Stomach (tissue), 9 donors: ENCODE data around the gene USP34. TPM values are rescaled to one million over a fixed set of nuclear protein-coding genes. Genes with fewer than 3 reads are reported as not detected.

Experiments
- DNase-seq, 2 donors: peaks; one replicate each; pipeline versions ENCODE4 v3.0.0 to v3.0.0-alpha.2; 2013 to 2019
- H3K27ac ChIP-seq, 5 donors: fragments of 200-600 bp in 4 of 5; sonication (generic) in 4 of 5; one replicate each; pipeline ENCODE4 v1.5.1; 2013 to 2019; ENCODE audit warnings: mild to moderate bottlenecking in 1 of 5, moderate library complexity in 1 of 5
- H3K27me3 ChIP-seq, 3 donors: fragments of 200-600 bp; sonication (generic); one replicate each; pipeline ENCODE4 v1.5.1; 2017 to 2019; ENCODE audit warnings: mixed run types in 1 of 3
- H3K36me3 ChIP-seq, 4 donors: fragments of 200-600 bp; sonication (generic); 1 replicate in 3 of 4; 2 replicates in 1 of 4; pipeline ENCODE4 v1.5.1; 2016 to 2019
- H3K4me1 ChIP-seq, 4 donors: fragments of 200-600 bp; sonication (generic); one replicate each; pipeline ENCODE4 v1.5.1; 2016 to 2019
- H3K4me3 ChIP-seq, 4 donors: fragments of 200-600 bp; sonication (generic) in 3 of 4; one replicate each; pipeline ENCODE4 v1.5.1; 2016 to 2019; ENCODE audit warnings: mild to moderate bottlenecking in 1 of 4
- H3K9me3 ChIP-seq, 4 donors: fragments of 200-600 bp; sonication (generic); one replicate each; pipeline ENCODE4 v1.5.1; 2016 to 2019
- EP300 ChIP-seq: sonication (generic); formaldehyde crosslinking; IDR thresholded peaks from one replicate; pipeline ENCODE4 v1.6.1; 2017; ENCODE audit warnings: antibody characterized with exemption
- POLR2A ChIP-seq, 4 donors: fragments of 450-650 bp; IDR thresholded peaks; one replicate each; pipeline ENCODE4 v1.6.1; 2016; ENCODE audit warnings: antibody characterized with exemption in 4 of 4, control low read depth in 2 of 4, mild to moderate bottlenecking in 1 of 4, moderate library complexity in 1 of 4
- POLR2AphosphoS5 ChIP-seq, 3 donors: sonication (generic); formaldehyde crosslinking; IDR thresholded peaks; one replicate each; pipeline ENCODE4 v1.6.1; 2016; ENCODE audit warnings: antibody characterized with exemption in 3 of 3
- WGBS, 5 donors: extraction: QIAGEN DNeasy Blood & Tissue Kit in 3 of 5; methylation state at CpG; one replicate each; pipeline versions ENCODE4 v1.1.5 to v1.1.7; 2013 to 2018; 5-methylcytosine and 5-hydroxymethylcytosine counted together
- intact Hi-C: fragments of 100-400 bp; cut with DNase I; formaldehyde crosslinking; loops from one replicate; pipeline ENCODE4 v1.15.1; 2023; ENCODE audit warnings: low total_unique reads
- polyA plus RNA-seq, 3 donors: library from polyadenylated mRNA; stranded (reverse); fragments of 200-250 nt; gene quantifications; one replicate each; pipeline ENCODE4 v1.2.3, GENCODE V29; 2013
- total RNA-seq, 5 donors: library from RNA; depleted of rRNA; stranded (reverse); fragments of >200 nt; gene quantifications; one replicate each; pipeline versions ENCODE4 v1.1.0 to v1.2.3, GENCODE V29; 2014 to 2016
- TF ChIP-seq, protein P1 (sequence below), 7 experiments: fragments of 450-650 bp in 4 of 7; fragments of 200-600 bp in 3 of 7; sonication (generic) in 3 of 7; IDR thresholded peaks; one replicate each; pipeline ENCODE4 v1.5.1; 2016 to 2019; ENCODE audit warnings: antibody characterized with exemption in 7 of 7, control low read depth in 2 of 7, mild to moderate bottlenecking in 1 of 7
- donor health status: healthy with polysubstance abuse.
- donor health status: Bipolar disorder and iron deficiency.
- donor health status: healthy.

USP34 gene
- total and polyA plus RNA-seq, 8 donors: 21.1 to 300 (median 73.2) TPM

DNA sequence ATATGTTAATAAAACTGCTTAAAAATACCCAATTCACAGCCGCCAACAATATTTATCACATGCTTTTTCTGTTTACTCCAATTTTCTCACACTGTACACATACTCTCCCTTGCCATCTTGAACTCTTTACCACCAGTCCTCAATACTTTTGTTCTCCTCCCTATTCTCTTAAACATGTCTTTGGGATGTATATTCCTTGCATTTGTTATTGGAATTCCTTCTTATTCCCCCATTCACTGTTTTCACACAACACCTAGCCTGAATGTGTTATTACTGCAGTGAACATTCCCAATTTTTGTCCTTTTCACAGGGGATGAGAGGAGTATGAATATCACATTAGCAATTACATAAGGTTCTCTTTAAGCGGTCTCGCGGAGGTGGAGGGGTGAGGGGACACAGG, 94.7 kb downstream of the USP34 start:
- intact Hi-C loops: no loop called here
- DNase-seq: no peak
- Histone ChIP-seq H3K4me3 (no peak overlapping the region), H3K4me1 (peaks cover 0 to 10% (median 0%) of the 10 kb centered on the region in 4 donors), H3K27me3 (no peaks in the 10 kb centered on the region), H3K36me3 (peaks cover 7 to 89% (median 80%) of the 10 kb centered on the region in 4 donors), H3K27ac (no peak overlapping the region), H3K9me3 (no peaks in the 10 kb centered on the region)
- TF ChIP-seq POLR2A (IDR thresholded peaks at IDR 0.05): no peak
- no peak for TF ChIP-seq POLR2AphosphoS5 (IDR thresholded peaks at IDR 0.05)
- TF ChIP-seq EP300: no peak
- TF ChIP-seq, protein P1, sequence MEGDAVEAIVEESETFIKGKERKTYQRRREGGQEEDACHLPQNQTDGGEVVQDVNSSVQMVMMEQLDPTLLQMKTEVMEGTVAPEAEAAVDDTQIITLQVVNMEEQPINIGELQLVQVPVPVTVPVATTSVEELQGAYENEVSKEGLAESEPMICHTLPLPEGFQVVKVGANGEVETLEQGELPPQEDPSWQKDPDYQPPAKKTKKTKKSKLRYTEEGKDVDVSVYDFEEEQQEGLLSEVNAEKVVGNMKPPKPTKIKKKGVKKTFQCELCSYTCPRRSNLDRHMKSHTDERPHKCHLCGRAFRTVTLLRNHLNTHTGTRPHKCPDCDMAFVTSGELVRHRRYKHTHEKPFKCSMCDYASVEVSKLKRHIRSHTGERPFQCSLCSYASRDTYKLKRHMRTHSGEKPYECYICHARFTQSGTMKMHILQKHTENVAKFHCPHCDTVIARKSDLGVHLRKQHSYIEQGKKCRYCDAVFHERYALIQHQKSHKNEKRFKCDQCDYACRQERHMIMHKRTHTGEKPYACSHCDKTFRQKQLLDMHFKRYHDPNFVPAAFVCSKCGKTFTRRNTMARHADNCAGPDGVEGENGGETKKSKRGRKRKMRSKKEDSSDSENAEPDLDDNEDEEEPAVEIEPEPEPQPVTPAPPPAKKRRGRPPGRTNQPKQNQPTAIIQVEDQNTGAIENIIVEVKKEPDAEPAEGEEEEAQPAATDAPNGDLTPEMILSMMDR (IDR thresholded peaks at IDR 0.05): no peak
- 98 to 100% (median 98%) methylated on average over 4 of the region's 4 CpGs for WGBS, 5 donors

- Histone ChIP-seq H3K4me1 (no peaks in the 10 kb centered on the region), H3K27me3 (no peaks in the 10 kb centered on the region), H3K9me3 (no peaks in the 10 kb centered on the region), H3K27ac (no peak overlapping the region), H3K4me3 (no peak overlapping the region), H3K36me3 (peaks cover 0 to 90% (median 79%) of the 10 kb centered on the region in 4 donors)
- no peak for TF ChIP-seq POLR2A (IDR thresholded peaks at IDR 0.05)
- no peak for TF ChIP-seq EP300
- no peak for TF ChIP-seq POLR2AphosphoS5 (IDR thresholded peaks at IDR 0.05)
- TF ChIP-seq, protein P1 (IDR thresholded peaks at IDR 0.05): no peak
- no peak for DNase-seq
- intact Hi-C loops: no loop called here
Measured at GRCh38 chr2:61371027-61371426, 99.9 kb downstream of the USP34 start.

GRCh38 chr2:61368687-61369665, 101.9 kb downstream of the USP34 start:
- 88 to 93% (median 92%) methylated on average over 14 of the region's 14 CpGs for WGBS, 5 donors
- H3K27ac ChIP-seq: no peak overlapping the region
- H3K36me3 ChIP-seq: peaks cover 0 to 81% (median 72%) of the 10 kb centered on the region in 4 donors
- TF ChIP-seq POLR2A (IDR thresholded peaks at IDR 0.05) (no peak), POLR2AphosphoS5 (IDR thresholded peaks at IDR 0.05) (no peak), EP300 (no peak)
- TF ChIP-seq, protein P1 (IDR thresholded peaks at IDR 0.05): no peak
- no peak overlapping the region for H3K4me3 ChIP-seq
- H3K27me3 ChIP-seq: no peaks in the 10 kb centered on the region
- H3K4me1 ChIP-seq: no peaks in the 10 kb centered on the region
- no peaks in the 10 kb centered on the region for H3K9me3 ChIP-seq
- intact Hi-C loops: no loop called here
- no peak for DNase-seq

DNA sequence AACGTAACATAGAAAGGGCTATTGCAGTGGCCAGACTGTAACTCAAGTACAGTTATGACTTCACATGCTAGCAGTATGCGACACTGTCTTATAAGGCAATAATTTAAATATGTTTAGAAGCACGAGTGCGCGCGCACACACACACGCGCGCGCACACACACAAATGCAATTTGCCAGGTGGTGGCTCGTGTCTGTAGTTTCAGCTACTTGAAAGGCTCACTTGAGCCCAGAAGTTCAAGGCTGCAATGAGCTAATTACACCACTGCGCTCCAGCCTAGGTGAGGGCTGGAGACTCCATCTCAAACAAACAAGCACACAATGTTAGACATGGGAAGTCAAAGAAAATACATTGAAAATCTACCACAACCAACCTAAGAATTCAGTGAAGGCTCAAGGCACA, 103.7 kb downstream of the USP34 start:
- no peaks in the 10 kb centered on the region for H3K27me3 ChIP-seq
- no peak for DNase-seq
- H3K9me3 ChIP-seq: no peaks in the 10 kb centered on the region
- no peak overlapping the region for H3K27ac ChIP-seq
- no peaks in the 10 kb centered on the region for H3K4me1 ChIP-seq
- peaks cover 0 to 85% (median 77%) of the 10 kb centered on the region in 4 donors for H3K36me3 ChIP-seq
- H3K4me3 ChIP-seq: no peak overlapping the region
- intact Hi-C loops: no loop called here
- no peak for TF ChIP-seq POLR2AphosphoS5 (IDR thresholded peaks at IDR 0.05)
- 80 to 97% (median 85%) methylated on average over 12 of the region's 12 CpGs for WGBS, 5 donors

DNA sequence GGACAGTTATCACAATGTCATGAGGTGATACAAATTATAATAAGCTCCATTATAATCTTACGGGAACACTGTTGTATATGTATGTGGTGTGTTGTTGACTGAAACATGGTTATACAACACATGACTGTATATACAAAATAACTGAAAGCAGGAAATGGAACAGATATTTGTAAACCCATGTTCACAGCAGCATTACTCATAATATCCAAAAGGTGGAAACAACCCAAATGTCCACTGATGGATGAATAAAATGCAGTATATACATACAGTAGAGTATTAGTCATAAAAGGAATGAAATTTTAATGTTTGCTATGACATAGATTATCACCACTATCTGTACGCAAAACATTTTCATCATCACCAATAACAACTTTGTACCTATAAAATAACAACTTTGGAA, 107.3 kb downstream of the USP34 start:
- H3K4me1 ChIP-seq: peaks cover 0 to 4% (median 0%) of the 10 kb centered on the region in 4 donors
- no peak for DNase-seq
- no peaks in the 10 kb centered on the region for H3K9me3 ChIP-seq
- 89 to 96% (median 91%) methylated on average over 2 of the region's 2 CpGs for WGBS, 5 donors
- H3K36me3 ChIP-seq: peaks cover 0 to 58% (median 48%) of the 10 kb centered on the region in 4 donors
- no peaks in the 10 kb centered on the region for H3K27me3 ChIP-seq
- intact Hi-C loops: no loop called here
- H3K27ac ChIP-seq: no peak overlapping the region
- no peak overlapping the region for H3K4me3 ChIP-seq
- no peak for TF ChIP-seq POLR2AphosphoS5 (IDR thresholded peaks at IDR 0.05)
- TF ChIP-seq, protein P1 (IDR thresholded peaks at IDR 0.05): no peak
- no peak for TF ChIP-seq EP300
- no peak for TF ChIP-seq POLR2A (IDR thresholded peaks at IDR 0.05)
